Cortex of kidney (tissue), 1 donor: Measurements from ENCODE around the gene BAIAP2.

ENCODE experiments used
- DNase-seq: peaks from one replicate; lab custom pipeline; 2025; lab: John Stamatoyannopoulos, UW

BAIAP2 gene

DNA sequence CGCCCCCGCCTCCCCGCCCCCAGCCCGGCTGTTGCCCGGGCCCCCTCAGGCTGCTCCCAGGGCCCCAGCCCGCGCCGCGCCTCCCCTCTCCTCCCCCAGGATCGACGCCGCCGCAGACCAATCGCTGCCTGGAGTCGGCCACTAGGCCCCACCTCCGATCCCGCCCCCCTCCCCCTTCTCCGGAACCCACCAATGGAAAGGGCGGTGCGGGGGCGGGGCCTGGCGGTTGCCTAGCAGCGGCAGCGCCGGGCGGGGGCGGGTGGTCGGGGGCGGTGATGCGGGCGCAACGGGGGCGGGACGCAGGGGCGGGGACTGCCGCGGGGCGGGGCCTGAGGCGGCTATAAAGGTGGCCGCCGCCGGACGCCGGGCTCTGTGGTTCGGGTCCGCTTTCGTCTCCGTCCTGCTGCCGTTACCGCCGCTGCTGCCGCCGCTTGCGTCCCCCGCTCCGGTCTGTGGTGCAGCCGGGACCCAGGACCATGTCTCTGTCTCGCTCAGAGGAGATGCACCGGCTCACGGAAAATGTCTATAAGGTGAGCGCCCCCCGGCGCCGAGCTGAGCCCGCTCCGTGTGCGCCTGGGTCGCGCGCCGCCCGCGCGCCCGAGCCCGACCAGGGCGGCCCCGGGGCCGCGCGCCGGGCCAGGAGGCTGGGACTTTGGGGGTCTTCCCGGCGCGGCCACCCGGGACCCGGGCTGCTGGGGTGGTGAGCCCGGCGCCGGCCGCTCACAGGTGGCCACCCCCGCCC, at the start of gene BAIAP2:
TSS of gene BAIAP2 (plus strand) at position 373 of the 742 bp plus-strand sequence. CDS start at position 477, 104 bp downstream.
- DNase-seq, result no peak

- no peak for DNase-seq
These were observed 48.9 kb upstream of the BAIAP2 start for GRCh38 chr17:80986046-80986445.

DNA sequence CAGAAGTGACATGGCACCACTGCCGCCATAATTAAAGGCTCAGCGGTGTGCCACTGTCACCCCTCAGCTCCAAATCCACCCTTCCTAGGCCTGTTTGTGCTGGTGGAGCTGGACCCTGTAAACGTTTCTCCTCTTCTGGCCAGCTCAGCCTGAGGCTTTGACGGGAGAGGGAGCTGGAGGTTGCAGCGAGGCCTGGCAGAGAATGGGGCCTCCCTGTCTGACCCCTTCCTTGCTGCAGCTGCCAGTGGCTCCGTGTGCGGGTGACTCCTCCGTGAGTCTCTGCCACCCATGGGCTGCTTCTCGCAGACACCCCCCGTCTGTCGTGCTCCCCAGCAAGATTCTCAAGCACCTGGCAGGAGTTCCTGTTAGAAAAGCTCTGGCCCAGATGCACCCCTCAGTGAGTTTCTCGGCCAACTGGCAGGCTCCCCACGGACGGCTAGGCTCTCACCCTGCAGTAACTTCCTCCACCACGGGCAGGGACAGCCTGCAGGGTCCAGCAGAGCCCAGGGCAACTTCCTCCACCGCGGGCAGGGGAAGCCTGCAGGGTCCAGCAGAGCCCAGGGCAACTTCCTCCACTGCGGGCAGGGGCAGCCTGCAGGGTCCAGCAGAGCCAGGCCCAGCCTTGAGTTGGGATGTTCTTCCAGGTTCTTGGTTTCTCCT, 48.0 kb upstream of the BAIAP2 start:
- no peak for DNase-seq

GRCh38 chr17:80987941-80988461, 47.0 kb upstream of the BAIAP2 start:
- no peak for DNase-seq

- DNase-seq, result no peak
These were observed 45.4 kb upstream of the BAIAP2 start for GRCh38 chr17:80989586-80989913.

- DNase-seq, result no peak
These were observed 43.9 kb upstream of the BAIAP2 start for GRCh38 chr17:80990921-80991644.

GRCh38 chr17:80991645-80992076, 43.3 kb upstream of the BAIAP2 start, which contains the start of gene CHMP6:
TSS of gene CHMP6 (plus strand) at chr17:80991841. CDS start at chr17:80991919, 78 bp downstream.
- no peak for DNase-seq

DNA sequence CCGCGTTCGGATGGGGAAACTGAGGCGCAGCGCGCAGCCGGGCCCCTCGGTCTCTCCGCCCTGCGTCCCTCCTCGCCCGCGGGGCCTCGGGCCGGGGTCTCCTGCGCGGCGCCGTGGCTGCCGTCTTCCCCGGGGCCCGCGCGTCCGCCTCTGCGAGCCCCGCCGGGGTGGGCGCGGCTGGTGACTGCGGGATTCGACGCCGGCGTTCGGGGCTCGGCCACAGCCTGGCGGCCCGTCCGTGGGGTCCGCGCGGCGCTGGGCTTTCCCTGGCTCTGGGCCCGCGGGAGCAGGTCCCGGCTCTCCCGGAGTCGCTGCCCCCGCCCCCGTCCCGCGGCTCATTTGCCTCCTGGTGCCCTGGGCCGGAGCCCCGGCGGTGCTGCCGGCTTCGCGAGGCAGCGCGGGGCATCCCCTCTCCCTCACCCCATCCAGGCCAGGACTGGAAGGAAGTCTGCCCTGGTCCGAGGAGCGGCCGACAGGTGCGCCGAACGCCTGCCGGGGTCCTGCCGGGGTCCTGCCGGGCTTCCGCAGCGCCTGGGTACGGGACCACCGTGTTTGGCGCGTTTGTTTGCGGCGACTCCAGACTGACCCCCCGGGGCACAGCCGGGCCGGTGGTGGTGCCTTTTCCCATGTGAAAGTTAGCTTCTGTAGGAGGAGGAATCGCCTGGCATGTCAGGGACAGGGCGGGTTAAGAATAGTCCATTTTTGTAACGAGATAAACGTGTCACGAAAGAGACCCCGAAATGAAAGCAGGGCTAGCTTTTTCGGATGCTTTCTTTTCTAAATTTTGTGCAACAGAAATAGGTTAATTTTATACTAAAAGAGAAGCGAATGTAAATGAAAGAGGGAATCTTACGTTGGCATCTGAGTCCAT, 42.6 kb upstream of the BAIAP2 start:
- DNase-seq, result no peak

DNA sequence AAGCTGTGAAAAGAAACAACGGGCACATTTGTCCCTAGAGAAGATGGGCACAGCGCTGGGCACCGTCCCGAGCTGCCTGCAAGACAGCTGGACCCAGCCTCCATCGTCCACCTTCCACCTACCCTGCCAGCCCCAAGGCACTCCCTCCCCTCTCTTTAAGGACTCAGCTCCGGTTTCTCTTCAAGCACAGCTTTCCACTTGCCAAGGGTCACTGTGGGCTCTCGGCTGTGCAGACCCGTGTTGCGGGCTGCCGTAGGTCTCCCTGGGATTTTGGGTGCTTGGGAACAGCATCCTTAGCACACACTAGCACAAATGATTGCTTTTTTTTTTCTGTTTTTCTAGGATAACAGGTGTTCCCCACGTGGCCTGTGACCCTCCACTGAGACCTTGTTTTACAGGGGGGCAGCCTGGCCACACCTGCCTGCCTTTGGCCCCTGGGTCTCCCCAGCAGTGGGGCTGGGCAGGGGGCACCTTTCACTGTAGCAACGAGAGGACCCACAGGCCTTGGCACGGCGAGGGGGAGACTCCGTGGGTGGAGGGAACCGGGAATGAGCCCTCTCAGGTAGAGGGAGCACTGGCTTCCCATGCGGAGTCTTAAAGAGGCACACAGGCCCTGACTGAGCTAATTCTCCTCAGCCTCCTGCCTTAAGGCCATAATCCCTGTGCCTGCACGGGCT, 41.9 kb upstream of the BAIAP2 start:
- DNase-seq, result no peak

DNA sequence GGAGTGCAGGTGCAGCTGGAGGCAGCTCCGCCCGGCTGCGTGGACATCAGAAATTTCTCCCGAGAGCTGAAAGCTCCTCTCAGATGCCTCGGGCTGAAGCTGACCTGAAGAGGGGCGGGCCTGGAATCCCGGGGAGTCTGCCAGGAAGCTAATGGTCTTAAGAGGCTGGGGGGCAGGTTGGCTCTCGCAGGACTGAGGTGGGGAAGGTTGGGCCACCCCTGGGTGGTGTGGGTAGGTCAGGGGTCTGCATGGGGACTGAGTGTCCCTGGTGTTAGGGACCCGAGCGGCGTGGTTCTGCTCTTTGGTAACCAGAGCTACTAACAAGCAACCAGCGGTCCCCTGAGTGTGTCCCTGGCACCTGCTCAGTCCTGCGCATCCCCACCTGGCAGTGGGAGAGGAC, 39.8 kb upstream of the BAIAP2 start:
- DNase-seq, result no peak

GRCh38 chr17:80996422-80997305, 38.3 kb upstream of the BAIAP2 start:
- no peak for DNase-seq

DNA sequence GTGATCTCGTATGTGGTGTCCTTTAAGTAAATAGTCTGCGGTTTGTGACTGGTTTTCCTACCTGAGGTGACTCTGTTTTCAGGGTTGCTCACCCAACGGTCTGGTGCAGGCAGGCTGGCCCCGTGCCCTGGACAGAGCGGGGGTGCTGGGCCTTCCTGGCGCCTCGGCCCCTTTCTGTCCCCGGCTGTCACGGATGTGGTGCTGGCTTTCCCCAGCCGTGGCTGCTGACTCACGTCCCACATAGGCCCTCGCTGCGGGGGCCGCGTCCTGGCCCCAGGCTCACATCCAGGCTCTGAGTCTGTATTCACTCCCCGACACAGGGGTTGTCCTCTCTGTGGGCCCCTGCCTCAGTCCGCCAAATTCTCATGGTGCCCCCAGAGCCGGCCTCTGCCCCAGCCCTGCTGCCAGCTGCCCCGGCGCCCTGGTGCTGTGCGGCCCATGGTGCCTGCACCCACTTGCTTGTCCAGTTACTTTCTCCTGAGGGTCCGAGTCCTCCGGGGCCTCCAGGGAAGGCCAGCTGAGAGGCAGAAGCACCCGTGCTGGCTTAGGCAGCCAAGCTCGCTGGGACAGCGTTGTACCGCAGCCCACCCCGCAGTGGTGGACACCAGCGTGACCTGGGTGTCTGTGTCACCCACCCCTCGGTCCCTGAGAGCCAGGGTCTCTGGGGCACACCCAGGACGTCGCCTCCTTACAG, 37.4 kb upstream of the BAIAP2 start:
- no peak for DNase-seq

- DNase-seq, result no peak
These were observed 36.7 kb upstream of the BAIAP2 start for GRCh38 chr17:80998118-80998747.

DNA sequence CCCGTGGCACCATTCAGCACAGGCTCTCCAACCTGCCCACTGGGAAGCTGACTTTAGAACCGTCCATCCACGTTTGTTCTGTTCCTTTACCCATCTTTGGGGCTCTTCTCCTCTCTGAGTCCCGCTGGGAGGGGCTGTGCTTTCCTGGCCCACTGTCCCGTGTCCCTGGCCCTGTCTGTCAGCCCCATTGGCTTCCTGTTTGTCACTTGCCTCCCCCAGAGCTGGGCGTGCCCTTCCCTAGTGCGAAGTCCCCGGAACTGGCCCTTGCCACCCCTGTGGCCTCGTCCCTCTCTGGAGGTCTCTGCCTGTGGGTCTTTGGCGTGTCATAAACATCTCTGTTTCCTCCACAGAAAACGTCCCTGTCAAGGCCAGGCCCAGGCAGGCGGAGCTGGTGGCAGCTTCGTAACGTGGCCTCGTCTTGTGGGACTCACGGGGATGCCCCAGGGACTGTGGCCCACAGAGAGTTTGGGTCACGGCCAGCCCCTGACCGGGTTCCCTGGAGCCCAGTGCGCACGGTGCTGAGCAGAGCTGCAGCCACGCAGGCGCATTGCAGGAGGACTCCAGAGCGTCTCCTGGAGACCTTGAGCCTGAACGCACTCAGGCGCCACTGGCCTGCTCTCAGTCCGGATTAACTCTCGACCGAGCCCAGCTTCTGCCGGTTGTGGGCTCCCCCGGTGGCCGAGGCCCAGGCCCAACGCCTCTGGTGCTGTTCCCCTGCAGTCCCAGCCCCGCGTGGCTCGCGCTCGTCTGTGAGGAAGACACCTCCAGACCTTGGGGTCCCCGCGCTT, 36.0 kb upstream of the BAIAP2 start:
- no peak for DNase-seq

DNA sequence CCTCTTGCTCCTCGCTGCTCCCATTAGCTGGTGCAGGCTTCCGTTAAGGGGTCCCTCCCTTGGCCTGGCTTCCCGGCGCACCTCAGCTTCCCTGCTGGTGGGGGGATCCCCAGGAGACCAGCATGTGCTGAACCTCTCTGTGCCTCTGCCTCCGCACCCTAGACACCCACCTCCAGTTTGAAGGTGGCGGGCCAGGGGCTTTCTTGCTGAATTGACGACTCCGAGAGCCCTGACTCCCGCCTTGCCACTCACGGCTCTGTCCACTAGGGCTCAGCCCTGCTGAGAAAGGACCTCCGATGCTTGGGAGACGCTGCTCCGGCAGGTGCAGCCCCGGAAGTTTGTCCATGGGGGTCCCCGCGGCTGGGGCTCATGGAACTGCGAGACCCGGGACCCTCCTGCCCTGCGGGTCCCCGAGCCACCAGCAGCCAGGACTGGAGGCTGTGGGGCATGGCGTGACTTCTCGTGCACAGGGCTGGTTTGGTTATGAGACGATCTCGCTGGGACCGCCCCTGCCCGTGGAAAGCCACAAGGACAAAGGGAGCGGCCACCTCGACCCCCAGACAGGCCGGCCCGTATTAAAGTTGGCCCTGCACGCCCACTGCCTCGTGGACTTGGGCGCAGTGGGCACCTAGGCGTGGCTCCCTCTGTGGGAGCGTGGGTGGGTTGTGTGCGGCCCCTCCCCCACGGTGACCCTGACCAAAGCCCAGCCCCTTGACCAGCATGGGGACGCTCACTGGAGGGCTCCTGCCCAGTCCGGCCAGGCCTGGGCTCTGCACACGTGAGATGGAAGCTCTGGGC, 35.2 kb upstream of the BAIAP2 start:
- no peak for DNase-seq

- DNase-seq, result no peak
These were observed 34.7 kb upstream of the BAIAP2 start for GRCh38 chr17:81000334-81000630.

- DNase-seq, result no peak
These were observed 34.2 kb upstream of the BAIAP2 start for GRCh38 chr17:81000631-81001357.
